ENCODE measurements around the gene ALPL.

The ALPL gene

DNA sequence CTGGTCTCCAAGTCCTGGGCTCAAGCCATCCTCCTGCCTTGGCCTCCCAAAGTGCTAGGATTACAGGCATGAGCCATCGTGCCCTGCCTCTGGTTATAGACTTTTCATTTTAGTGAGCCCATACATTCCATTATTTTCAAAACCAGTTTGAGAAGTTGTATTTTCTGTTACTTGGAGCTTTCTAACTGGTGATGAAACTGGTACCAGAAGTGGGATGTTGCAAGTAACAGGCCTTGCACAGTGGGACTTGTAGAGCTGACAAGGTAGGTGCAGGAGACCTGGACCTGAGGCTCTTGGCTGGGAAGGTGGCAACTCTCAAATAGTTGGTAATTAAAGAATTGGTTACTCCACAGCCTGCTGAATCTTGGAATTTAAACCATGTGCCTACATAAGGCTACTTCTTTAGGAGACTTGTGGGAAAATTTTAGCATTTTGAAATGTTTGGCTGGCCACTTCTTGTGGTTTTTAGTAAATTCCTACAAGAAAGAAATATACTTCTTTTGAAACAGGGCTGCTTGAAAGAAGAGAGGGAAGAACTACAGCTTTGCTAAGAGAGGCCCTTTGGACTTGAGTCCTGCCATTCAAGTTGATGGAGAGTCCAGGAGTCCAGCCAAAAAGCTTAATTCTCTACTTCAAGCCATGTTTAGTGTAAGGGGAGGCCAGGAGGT is 9.8 kb upstream of the ALPL start:
- TF ChIP-seq, protein P1, sequence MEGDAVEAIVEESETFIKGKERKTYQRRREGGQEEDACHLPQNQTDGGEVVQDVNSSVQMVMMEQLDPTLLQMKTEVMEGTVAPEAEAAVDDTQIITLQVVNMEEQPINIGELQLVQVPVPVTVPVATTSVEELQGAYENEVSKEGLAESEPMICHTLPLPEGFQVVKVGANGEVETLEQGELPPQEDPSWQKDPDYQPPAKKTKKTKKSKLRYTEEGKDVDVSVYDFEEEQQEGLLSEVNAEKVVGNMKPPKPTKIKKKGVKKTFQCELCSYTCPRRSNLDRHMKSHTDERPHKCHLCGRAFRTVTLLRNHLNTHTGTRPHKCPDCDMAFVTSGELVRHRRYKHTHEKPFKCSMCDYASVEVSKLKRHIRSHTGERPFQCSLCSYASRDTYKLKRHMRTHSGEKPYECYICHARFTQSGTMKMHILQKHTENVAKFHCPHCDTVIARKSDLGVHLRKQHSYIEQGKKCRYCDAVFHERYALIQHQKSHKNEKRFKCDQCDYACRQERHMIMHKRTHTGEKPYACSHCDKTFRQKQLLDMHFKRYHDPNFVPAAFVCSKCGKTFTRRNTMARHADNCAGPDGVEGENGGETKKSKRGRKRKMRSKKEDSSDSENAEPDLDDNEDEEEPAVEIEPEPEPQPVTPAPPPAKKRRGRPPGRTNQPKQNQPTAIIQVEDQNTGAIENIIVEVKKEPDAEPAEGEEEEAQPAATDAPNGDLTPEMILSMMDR (IDR thresholded peaks at IDR 0.05; ENCODE audit: low read depth, low read length): no peak
- TF ChIP-seq EZH2phosphoT487 (IDR thresholded peaks at IDR 0.05; ENCODE audit: low read depth): no peak
- H3K4me3 ChIP-seq (ENCODE audit: low read length): no peak overlapping the region

GRCh38 chr1:21503706-21504377 is 5.4 kb upstream of the ALPL start:
- no peaks in the 10 kb centered on the region for H3K36me3 ChIP-seq (replicated peaks; ENCODE audit: low read depth, low read length)
- TF ChIP-seq EZH2phosphoT487 (IDR thresholded peaks at IDR 0.05; ENCODE audit: low read depth): no peak
- TF ChIP-seq, protein P1 (IDR thresholded peaks at IDR 0.05; ENCODE audit: low read depth, low read length): no peak
- H3K79me2 ChIP-seq (ENCODE audit: low read length): no peaks in the 10 kb centered on the region
- H3K27me3 ChIP-seq (ENCODE audit: low read depth, low read length): no peaks in the 10 kb centered on the region
- no peak overlapping the region for H2AFZ ChIP-seq (ENCODE audit: low read depth, low read length)
- H3K4me3 ChIP-seq (ENCODE audit: low read length): no peak overlapping the region
- H3K27ac ChIP-seq (ENCODE audit: low read length): no peak overlapping the region
- no peaks in the 10 kb centered on the region for H4K20me1 ChIP-seq (ENCODE audit: insufficient read depth, low read length)
- no peak overlapping the region for H3K9ac ChIP-seq (ENCODE audit: low read length)
- H3K9me3 ChIP-seq (ENCODE audit: insufficient read depth, low read length): no peaks in the 10 kb centered on the region
- no peak overlapping the region for H3K4me2 ChIP-seq (ENCODE audit: low read length)
- peaks cover 5% of the 10 kb centered on the region; the same call in 1 of the 2 replicates for H3K4me1 ChIP-seq (ENCODE audit: low read length)

More for the DNA sequence above, 9.8 kb upstream of the ALPL start:
- Histone ChIP-seq H3K4me2 (ENCODE audit: low read length) (no peak overlapping the region), H2AFZ (ENCODE audit: low read depth, low read length) (no peak overlapping the region), H3K79me2 (ENCODE audit: low read length) (no peaks in the 10 kb centered on the region), H3K27ac (ENCODE audit: low read length) (no peak overlapping the region), H3K27me3 (ENCODE audit: low read depth, low read length) (no peaks in the 10 kb centered on the region), H3K9me3 (ENCODE audit: insufficient read depth, low read length) (no peaks in the 10 kb centered on the region), H3K4me1 (ENCODE audit: low read length) (peaks cover 11% of the 10 kb centered on the region), H3K9ac (ENCODE audit: low read length) (no peak overlapping the region), H3K36me3 (replicated peaks; ENCODE audit: low read depth, low read length) (no peaks in the 10 kb centered on the region), H4K20me1 (ENCODE audit: insufficient read depth, low read length) (no peaks in the 10 kb centered on the region)

DNA sequence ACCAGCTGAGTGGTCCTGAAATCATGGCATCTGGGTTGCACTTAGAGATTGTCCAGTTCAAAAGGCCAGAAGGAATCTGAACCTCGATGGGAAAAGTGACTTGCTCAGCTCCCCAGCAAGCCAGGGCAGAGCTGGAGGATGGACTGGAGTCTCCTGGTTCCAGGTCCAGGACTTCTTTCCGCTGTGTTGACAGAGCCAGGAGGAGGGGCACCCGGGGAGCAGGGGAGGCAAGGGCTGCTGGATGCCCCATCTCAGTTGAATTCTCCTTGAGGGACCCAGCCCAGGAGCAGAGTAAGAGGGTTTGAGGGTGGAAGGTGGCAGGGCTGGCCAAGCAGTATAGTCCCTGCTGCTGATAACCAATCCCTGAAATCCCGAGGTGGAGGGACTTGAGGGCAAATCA is 2.4 kb upstream of the ALPL start:
- no peak for TF ChIP-seq EZH2phosphoT487 (IDR thresholded peaks at IDR 0.05; ENCODE audit: low read depth)
- TF ChIP-seq, protein P1 (IDR thresholded peaks at IDR 0.05; ENCODE audit: low read depth, low read length): no peak
- Histone ChIP-seq H3K9me3 (ENCODE audit: insufficient read depth, low read length) (no peaks in the 10 kb centered on the region), H3K9ac (ENCODE audit: low read length) (no peak overlapping the region), H3K4me3 (ENCODE audit: low read length) (no peak overlapping the region), H3K27ac (ENCODE audit: low read length) (no peak overlapping the region), H3K4me1 (ENCODE audit: low read length) (peaks cover 6% of the 10 kb centered on the region; the same call in 1 of the 2 replicates), H3K36me3 (replicated peaks; ENCODE audit: low read depth, low read length) (no peaks in the 10 kb centered on the region), H3K27me3 (ENCODE audit: low read depth, low read length) (no peaks in the 10 kb centered on the region), H2AFZ (ENCODE audit: low read depth, low read length) (no peak overlapping the region), H3K79me2 (ENCODE audit: low read length) (no peaks in the 10 kb centered on the region), H4K20me1 (ENCODE audit: insufficient read depth, low read length) (no peaks in the 10 kb centered on the region), H3K4me2 (ENCODE audit: low read length) (no peak overlapping the region)

- Histone ChIP-seq H3K9me3 (ENCODE audit: insufficient read depth, low read length) (no peaks in the 10 kb centered on the region), H3K9ac (ENCODE audit: low read length) (no peak overlapping the region), H3K4me2 (ENCODE audit: low read length) (no peak overlapping the region), H3K4me3 (ENCODE audit: low read length) (no peak overlapping the region), H4K20me1 (ENCODE audit: insufficient read depth, low read length) (no peaks in the 10 kb centered on the region), H3K36me3 (replicated peaks; ENCODE audit: low read depth, low read length) (no peaks in the 10 kb centered on the region), H2AFZ (ENCODE audit: low read depth, low read length) (no peak overlapping the region), H3K79me2 (ENCODE audit: low read length) (no peaks in the 10 kb centered on the region), H3K27ac (ENCODE audit: low read length) (no peak overlapping the region), H3K27me3 (ENCODE audit: low read depth, low read length) (no peaks in the 10 kb centered on the region), H3K4me1 (ENCODE audit: low read length) (peaks cover 6% of the 10 kb centered on the region; the same call in 1 of the 2 replicates)
- TF ChIP-seq, protein P1 (IDR thresholded peaks at IDR 0.05; ENCODE audit: low read depth, low read length): no peak
- no peak for TF ChIP-seq EZH2phosphoT487 (IDR thresholded peaks at IDR 0.05; ENCODE audit: low read depth)
Measured at GRCh38 chr1:21507511-21508270, 1.5 kb upstream of the ALPL start.

Measured in OCI-LY3 (cell line).